ENCODE data around the gene ATP4A. TPM values are rescaled to one million over a fixed set of nuclear protein-coding genes. Genes with fewer than 3 reads are reported as not detected.

Gene ATP4A
- total RNA-seq, 3 donors from 2014 or later: not detected

DNA sequence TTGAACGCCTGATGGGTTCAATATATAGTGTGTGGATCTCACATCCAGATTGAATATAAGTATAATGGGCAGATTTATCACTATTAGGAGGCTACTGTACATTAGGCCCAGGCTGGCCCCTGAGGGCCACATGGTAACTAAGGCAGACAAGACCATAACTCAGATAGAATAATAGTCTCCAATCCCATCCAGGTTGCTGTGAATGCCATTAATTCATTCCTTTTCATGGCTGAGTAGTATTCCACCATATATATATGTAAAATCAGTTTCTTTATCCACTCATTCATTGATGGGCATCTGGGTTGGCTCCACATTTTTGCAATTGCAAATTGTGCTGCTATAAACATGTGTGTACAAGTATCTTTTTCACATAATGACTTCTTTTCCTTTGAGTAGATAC is 14.5 kb upstream of the ATP4A start:
- H3K27ac ChIP-seq: no peak overlapping the region
- no peak for DNase-seq (ENCODE audit: low spot score in 2 of 2)
- peaks cover 0 to 5% of the 10 kb centered on the region in 2 donors for H3K27me3 ChIP-seq
- H3K4me1 ChIP-seq: no peaks in the 10 kb centered on the region
- TF ChIP-seq POLR2A (IDR thresholded peaks at IDR 0.05) (no peak), POLR2AphosphoS5 (IDR thresholded peaks at IDR 0.05) (no peak)
- TF ChIP-seq, protein P1, sequence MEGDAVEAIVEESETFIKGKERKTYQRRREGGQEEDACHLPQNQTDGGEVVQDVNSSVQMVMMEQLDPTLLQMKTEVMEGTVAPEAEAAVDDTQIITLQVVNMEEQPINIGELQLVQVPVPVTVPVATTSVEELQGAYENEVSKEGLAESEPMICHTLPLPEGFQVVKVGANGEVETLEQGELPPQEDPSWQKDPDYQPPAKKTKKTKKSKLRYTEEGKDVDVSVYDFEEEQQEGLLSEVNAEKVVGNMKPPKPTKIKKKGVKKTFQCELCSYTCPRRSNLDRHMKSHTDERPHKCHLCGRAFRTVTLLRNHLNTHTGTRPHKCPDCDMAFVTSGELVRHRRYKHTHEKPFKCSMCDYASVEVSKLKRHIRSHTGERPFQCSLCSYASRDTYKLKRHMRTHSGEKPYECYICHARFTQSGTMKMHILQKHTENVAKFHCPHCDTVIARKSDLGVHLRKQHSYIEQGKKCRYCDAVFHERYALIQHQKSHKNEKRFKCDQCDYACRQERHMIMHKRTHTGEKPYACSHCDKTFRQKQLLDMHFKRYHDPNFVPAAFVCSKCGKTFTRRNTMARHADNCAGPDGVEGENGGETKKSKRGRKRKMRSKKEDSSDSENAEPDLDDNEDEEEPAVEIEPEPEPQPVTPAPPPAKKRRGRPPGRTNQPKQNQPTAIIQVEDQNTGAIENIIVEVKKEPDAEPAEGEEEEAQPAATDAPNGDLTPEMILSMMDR (IDR thresholded peaks at IDR 0.05): no peak
- H3K36me3 ChIP-seq: no peaks in the 10 kb centered on the region
- H3K9me3 ChIP-seq: peaks cover 13 to 17% of the 10 kb centered on the region in 2 donors
- intact Hi-C loops (cut with DNase I; ENCODE audit: low total_unique reads): no loop called here
- H3K4me3 ChIP-seq: no peak overlapping the region

DNA sequence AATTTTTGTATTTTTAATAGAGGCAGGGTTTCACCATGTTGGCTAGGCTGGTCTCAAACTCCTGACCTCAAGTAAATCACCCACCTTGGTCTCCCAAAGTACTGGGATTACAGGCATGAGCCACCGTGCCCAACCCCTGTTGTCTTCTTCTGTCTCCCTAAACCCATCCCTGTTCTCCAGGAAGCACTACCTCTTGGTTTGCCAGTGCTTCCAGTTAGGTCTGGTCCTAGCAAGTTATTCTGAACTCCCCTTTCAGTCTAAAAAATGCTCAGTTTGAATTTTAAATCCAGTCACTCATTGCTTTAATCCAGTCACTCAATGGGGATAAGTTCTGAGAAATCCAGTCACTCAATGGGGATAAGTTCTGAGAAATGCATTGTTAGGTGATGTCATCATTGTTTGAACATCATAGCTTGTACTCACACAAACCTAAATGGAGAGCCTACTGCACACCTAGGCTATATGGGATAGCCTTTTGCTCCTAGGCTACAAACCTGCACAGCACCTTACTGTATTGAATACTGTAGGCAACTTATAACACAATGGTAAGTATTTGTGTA is 8.0 kb upstream of the ATP4A start:
- intact Hi-C loops (cut with DNase I; ENCODE audit: low total_unique reads): no loop called here
- no peak overlapping the region for H3K4me3 ChIP-seq
- TF ChIP-seq, protein P1 (IDR thresholded peaks at IDR 0.05): no peak
- TF ChIP-seq POLR2A (IDR thresholded peaks at IDR 0.05): no peak
- no peak for TF ChIP-seq POLR2AphosphoS5 (IDR thresholded peaks at IDR 0.05)
- H3K27me3 ChIP-seq: no peaks in the 10 kb centered on the region
- no peaks in the 10 kb centered on the region for H3K4me1 ChIP-seq
- no peaks in the 10 kb centered on the region for H3K36me3 ChIP-seq
- H3K27ac ChIP-seq: no peak overlapping the region
- no peak for DNase-seq (ENCODE audit: low spot score in 2 of 2)
- H3K9me3 ChIP-seq: peaks cover 10 to 12% of the 10 kb centered on the region in 2 donors

DNA sequence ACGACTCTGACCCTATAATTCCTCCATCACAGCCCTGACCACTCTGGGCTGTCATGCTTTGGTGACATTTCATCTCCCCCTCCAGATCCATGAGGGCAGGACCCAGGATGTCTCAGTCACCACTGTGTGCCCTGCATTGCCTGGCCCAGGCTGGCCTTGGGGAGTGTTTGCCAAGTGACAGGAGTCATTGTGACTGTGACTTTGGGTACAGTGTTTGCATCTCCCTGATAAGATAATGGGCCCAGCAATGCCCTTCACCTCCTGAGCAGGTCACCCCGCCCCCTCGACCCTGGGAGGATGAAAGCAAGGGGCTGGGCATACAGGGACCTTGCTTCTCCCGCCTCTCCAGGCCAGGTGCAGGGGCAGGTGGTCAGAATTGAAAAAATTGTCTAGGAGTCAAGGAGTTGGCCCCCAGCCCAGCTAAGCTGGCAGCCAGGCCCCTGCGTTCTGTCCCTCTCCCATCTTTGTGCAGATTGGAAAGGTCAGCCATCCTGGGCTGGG is 5.9 kb upstream of the ATP4A start:
- Histone ChIP-seq H3K36me3 (no peaks in the 10 kb centered on the region), H3K4me1 (no peaks in the 10 kb centered on the region), H3K27ac (no peak overlapping the region), H3K27me3 (peaks cover 0 to 3% of the 10 kb centered on the region in 2 donors), H3K9me3 (no peaks in the 10 kb centered on the region), H3K4me3 (no peak overlapping the region)
- no peak for DNase-seq (ENCODE audit: low spot score in 2 of 2)
- intact Hi-C loops (cut with DNase I; ENCODE audit: low total_unique reads): no loop called here
- TF ChIP-seq, protein P1 (IDR thresholded peaks at IDR 0.05): no peak
- no peak for TF ChIP-seq POLR2A (IDR thresholded peaks at IDR 0.05)
- no peak for TF ChIP-seq POLR2AphosphoS5 (IDR thresholded peaks at IDR 0.05)

DNA sequence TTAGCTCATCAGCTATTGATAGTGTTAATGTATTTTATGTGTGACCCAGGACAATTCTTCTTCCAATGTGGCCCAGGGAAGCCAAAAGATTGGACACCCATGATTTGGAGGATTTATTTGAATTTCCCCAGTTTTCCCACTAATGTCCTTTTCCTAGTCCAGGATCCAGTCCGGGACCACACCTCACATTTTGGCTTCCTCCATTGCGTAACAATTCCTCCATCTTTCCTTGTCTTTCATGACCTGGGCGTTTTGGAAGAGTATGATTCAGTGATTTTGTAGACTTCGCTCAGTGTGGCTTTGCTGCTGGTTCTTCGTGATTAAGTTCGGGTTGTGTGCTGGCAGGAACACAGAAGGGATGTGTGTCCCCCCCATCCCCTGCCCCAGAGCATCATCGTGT is 3.3 kb upstream of the ATP4A start:
- Histone ChIP-seq H3K9me3 (no peaks in the 10 kb centered on the region), H3K27ac (no peak overlapping the region), H3K4me3 (no peak overlapping the region), H3K27me3 (peaks cover 0 to 9% of the 10 kb centered on the region in 2 donors), H3K4me1 (no peaks in the 10 kb centered on the region), H3K36me3 (no peaks in the 10 kb centered on the region)
- TF ChIP-seq POLR2A (IDR thresholded peaks at IDR 0.05): no peak
- intact Hi-C loops (cut with DNase I; ENCODE audit: low total_unique reads): no loop called here
- DNase-seq (ENCODE audit: low spot score in 2 of 2): no peak

DNA sequence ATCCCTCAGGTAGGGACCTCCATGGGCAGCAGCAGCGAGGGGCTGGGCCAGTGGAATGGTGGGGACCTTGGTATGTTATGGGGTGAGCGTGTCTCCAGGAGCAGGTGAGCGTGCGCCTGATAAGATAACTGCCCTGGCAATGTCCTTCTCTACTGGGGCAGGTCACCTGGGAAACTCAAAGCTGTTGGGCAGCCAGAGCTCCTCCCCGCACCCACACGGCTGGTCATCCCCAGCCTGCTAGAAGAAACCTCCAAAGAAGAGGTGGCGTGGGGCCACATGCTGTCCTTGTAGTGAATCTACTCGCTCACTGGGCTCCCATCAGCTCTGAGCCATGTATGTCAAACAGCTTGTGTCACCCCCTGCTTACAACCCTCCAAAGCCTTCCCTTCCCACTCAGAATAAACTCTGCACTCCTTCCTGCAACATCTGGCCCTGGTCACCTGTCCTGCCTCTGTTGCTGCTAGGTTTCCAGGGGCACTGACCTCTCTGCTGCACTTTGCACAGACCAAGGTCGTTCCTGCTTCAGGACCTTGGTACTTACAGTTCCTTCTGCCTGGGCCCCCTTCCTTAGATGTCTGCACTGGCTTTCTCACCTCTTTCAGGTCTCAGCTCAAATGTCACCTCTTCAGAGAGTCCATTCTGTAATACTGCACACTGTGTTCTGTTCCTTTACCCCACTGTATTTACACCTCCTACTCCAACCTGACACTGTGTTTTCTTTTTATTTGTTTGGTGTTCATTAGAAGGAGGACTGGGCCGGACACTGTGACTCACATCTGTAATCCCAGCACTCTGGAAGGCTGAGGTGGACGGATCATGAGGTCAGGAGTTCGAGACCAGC is 1.8 kb upstream of the ATP4A start:
- TF ChIP-seq POLR2AphosphoS5 (IDR thresholded peaks at IDR 0.05) (no peak), POLR2A (IDR thresholded peaks at IDR 0.05) (no peak)
- TF ChIP-seq, protein P1 (IDR thresholded peaks at IDR 0.05): no peak
- intact Hi-C loops (cut with DNase I; ENCODE audit: low total_unique reads): no loop called here

More for the DNA sequence above, 1.8 kb upstream of the ATP4A start:
- Histone ChIP-seq H3K4me1 (no peaks in the 10 kb centered on the region), H3K36me3 (no peaks in the 10 kb centered on the region), H3K4me3 (no peak overlapping the region), H3K27ac (no peak overlapping the region), H3K9me3 (no peaks in the 10 kb centered on the region), H3K27me3 (peaks cover 0 to 21% of the 10 kb centered on the region in 2 donors)
- no peak for DNase-seq (ENCODE audit: low spot score in 2 of 2)
